GM08714 (cell line): ENCODE data around the gene ZNF423.
"Not testable (repeated sequence)": the region's sequence is repeated elsewhere in the genome, so short reads cannot be mapped to it uniquely, and the experiment has no call there.

Experiments
- H3K4me3 ChIP-seq: fragments of 200-500 bp; sonication (Bioruptor generic); 2 replicates; pipeline ENCODE4 v1.5.1; 2014; ENCODE audit warnings: mild to moderate bottlenecking, low read length, inconsistent platforms
- ZNF274 ChIP-seq: IDR thresholded peaks from 2 replicates; pipeline ENCODE4 v1.6.1; 2012; ENCODE audit warnings: mild to moderate bottlenecking, low read depth, low read length

Gene ZNF423

GRCh38 chr16:49510141-49510540 lies 345.8 kb downstream of the ZNF423 start:
- H3K4me3 ChIP-seq, result no peak overlapping the region
- no peak for TF ChIP-seq ZNF274

GRCh38 chr16:49506058-49507013 lies 349.6 kb downstream of the ZNF423 start:
- H3K4me3 ChIP-seq, result not testable (repeated sequence)

GRCh38 chr16:49505556-49505955 lies 350.4 kb downstream of the ZNF423 start:
- H3K4me3 ChIP-seq, result no peak overlapping the region
- TF ChIP-seq ZNF274, result no peak

GRCh38 chr16:49504626-49505025 lies 351.3 kb downstream of the ZNF423 start:
- no peak for TF ChIP-seq ZNF274
- no peak overlapping the region for H3K4me3 ChIP-seq

GRCh38 chr16:49504023-49504364 lies 351.9 kb downstream of the ZNF423 start:
- H3K4me3 ChIP-seq, result no peak overlapping the region
- no peak for TF ChIP-seq ZNF274

- H3K4me3 ChIP-seq, result no peak overlapping the region; the same call in 1 of the 2 replicates
- TF ChIP-seq ZNF274, result no peak
Observed at GRCh38 chr16:49503256-49504022, 352.5 kb downstream of the ZNF423 start.

GRCh38 chr16:49502136-49502881 lies 353.6 kb downstream of the ZNF423 start:
- no peak for TF ChIP-seq ZNF274
- H3K4me3 ChIP-seq, result no peak overlapping the region

- no peak for TF ChIP-seq ZNF274
- no peak overlapping the region for H3K4me3 ChIP-seq
Observed at GRCh38 chr16:49499869-49500610, 355.9 kb downstream of the ZNF423 start.

- no peak overlapping the region for H3K4me3 ChIP-seq
- TF ChIP-seq ZNF274, result no peak
Observed at GRCh38 chr16:49499414-49499785, 356.5 kb downstream of the ZNF423 start.

- no peak for TF ChIP-seq ZNF274
- no peak overlapping the region for H3K4me3 ChIP-seq
Observed at GRCh38 chr16:49498666-49499413, 357.1 kb downstream of the ZNF423 start.

GRCh38 chr16:49498264-49498663 lies 357.6 kb downstream of the ZNF423 start:
- no peak overlapping the region for H3K4me3 ChIP-seq
- TF ChIP-seq ZNF274, result no peak

GRCh38 chr16:49497466-49497865 lies 358.4 kb downstream of the ZNF423 start:
- no peak overlapping the region for H3K4me3 ChIP-seq
- no peak for TF ChIP-seq ZNF274

- TF ChIP-seq ZNF274, result no peak
- H3K4me3 ChIP-seq, result no peak overlapping the region
Observed at GRCh38 chr16:49496656-49497055, 359.3 kb downstream of the ZNF423 start.
